B cell (primary cell): Measurements from ENCODE around the gene DRC7. TPM values are rescaled to one million over a fixed set of nuclear protein-coding genes. Genes with fewer than 3 reads are reported as not detected.

Source experiments
- ATAC-seq: fragments of 200-7000 bp; cut with Tn5 transposase; one replicate; pipeline ENCODE4 v1.10.0; 2021; ENCODE audit warnings: low read depth, mild to moderate bottlenecking, moderate number of reproducible peaks, moderate library complexity
- CTCF ChIA-PET: fragments of 350-600 bp; sonication (Branson Sonifier 250); formaldehyde crosslinking; loops from one replicate; lab custom pipeline; 2021; ENCODE audit warnings: antibody characterized with exemption, inconsistent platforms; lab: Charles Lee
- POLR2A ChIA-PET: fragments of 350-600 bp; sonication (Branson Sonifier 250); formaldehyde crosslinking; loops from one replicate; lab custom pipeline; 2021; ENCODE audit warnings: antibody characterized with exemption; lab: Charles Lee
- DNase-seq: peaks from one replicate; pipeline ENCODE4 v3.0.0; 2013
- H2AFZ ChIP-seq: 2 replicates; pipeline ENCODE4 v1.6.1; 2012; ENCODE audit warnings: mild to moderate bottlenecking, low read depth, low read length; ENCODE audit not compliant: insufficient read depth, poor library complexity, severe bottlenecking
- H3K27ac ChIP-seq, 2 donors: 1 replicate in 1 of 2; 2 replicates in 1 of 2; pipeline ENCODE4 v1.5.1; 2012 to 2013; ENCODE audit warnings: low read length in 2 of 2, mild to moderate bottlenecking in 2 of 2, moderate library complexity in 1 of 2
- H3K27me3 ChIP-seq, 4 experiments: fragments of 200-600 bp in 1 of 4; sonication (generic) in 1 of 4; replicated peaks in 1 of 4; 1 replicate in 2 of 4; 2 replicates in 2 of 4; pipeline versions ENCODE4 v1.6.1 to v1.7.0; 2013 to 2016; ENCODE audit warnings: low read length in 3 of 4, mild to moderate bottlenecking in 2 of 4, mixed read lengths in 1 of 4, moderate library complexity in 1 of 4; ENCODE audit not compliant: insufficient read depth in 4 of 4, control insufficient read depth in 3 of 4; ENCODE audit errors: control extremely low read depth in 1 of 4
- H3K36me3 ChIP-seq, 2 experiments: replicated peaks in 1 of 2; 1 replicate in 1 of 2; 2 replicates in 1 of 2; pipeline versions ENCODE4 v1.6.1 to v1.7.1; 2013; ENCODE audit warnings: low read length in 1 of 2; ENCODE audit not compliant: insufficient read depth in 2 of 2, control insufficient read depth in 1 of 2; ENCODE audit errors: control extremely low read depth in 1 of 2, extremely low read depth in 1 of 2
- H3K4me1 ChIP-seq, 2 donors: fragments of 200-600 bp in 1 of 2; sonication (generic) in 1 of 2; 1 replicate in 1 of 2; 2 replicates in 1 of 2; pipeline versions ENCODE4 v1.5.1 to v1.6.1; 2013 to 2017; ENCODE audit warnings: low read length in 2 of 2; ENCODE audit not compliant: control insufficient read depth in 2 of 2, insufficient read depth in 2 of 2
- H3K4me2 ChIP-seq: replicated peaks from 2 replicates; pipeline ENCODE3; 2012; ENCODE audit warnings: mild to moderate bottlenecking, low read depth, low read length; ENCODE audit not compliant: poor library complexity, severe bottlenecking
- H3K4me3 ChIP-seq, 5 experiments: fragments of 200-600 bp in 1 of 5; sonication (generic) in 1 of 5; 1 replicate in 3 of 5; 2 replicates in 2 of 5; pipeline versions ENCODE4 v1.5.1 to v1.7.0; 2011 to 2016; ENCODE audit warnings: low read length in 4 of 5, mild to moderate bottlenecking in 4 of 5, low read depth in 2 of 5, control low read depth in 1 of 5, moderate library complexity in 1 of 5; ENCODE audit not compliant: insufficient read depth in 1 of 5; ENCODE audit errors: control extremely low read depth in 1 of 5, extremely low read depth in 1 of 5
- H3K79me2 ChIP-seq: fragments of 200-600 bp; sonication (generic); one replicate; pipeline ENCODE4 v1.6.0; 2016; ENCODE audit warnings: low read length; ENCODE audit not compliant: control insufficient read depth, insufficient read depth
- H3K9ac ChIP-seq: fragments of 200-600 bp; sonication (generic); 2 replicates; pipeline ENCODE4 v1.6.1; 2017; ENCODE audit warnings: mild to moderate bottlenecking, low read length, moderate library complexity
- H3K9me3 ChIP-seq, 3 donors: one replicate each; pipeline versions ENCODE4 v1.6.1 to v1.7.1; 2013; ENCODE audit warnings: low read length in 2 of 3; ENCODE audit not compliant: control insufficient read depth in 2 of 3, insufficient read depth in 1 of 3; ENCODE audit errors: control extremely low read depth in 1 of 3
- H4K20me1 ChIP-seq: 2 replicates; pipeline ENCODE4 v1.6.0; 2012; ENCODE audit warnings: mild to moderate bottlenecking, low read length; ENCODE audit not compliant: insufficient read depth, control insufficient read depth, poor library complexity, severe bottlenecking
- H3K27ac Mint-ChIP-seq: one replicate; pipeline ENCODE4 v1.8.0; 2021; ENCODE audit warnings: mixed read lengths
- H3K27me3 Mint-ChIP-seq: one replicate; pipeline ENCODE4 v1.8.0; 2021; ENCODE audit warnings: mixed read lengths
- H3K4me1 Mint-ChIP-seq: one replicate; pipeline ENCODE4 v1.8.0; 2021; ENCODE audit warnings: mixed read lengths
- H3K4me3 Mint-ChIP-seq: one replicate; pipeline ENCODE4 v1.8.0; 2021; ENCODE audit warnings: mixed read lengths
- H3K9me3 Mint-ChIP-seq: one replicate; pipeline ENCODE4 v1.8.0; 2022; ENCODE audit warnings: mixed read lengths; ENCODE audit not compliant: insufficient read depth
- CTCF ChIP-seq: fragments of 200-600 bp; IDR thresholded peaks from one replicate; pipeline ENCODE4 v1.8.0; 2022; ENCODE audit warnings: antibody characterized with exemption, mild to moderate bottlenecking
- EZH2 ChIP-seq: IDR thresholded peaks from 2 replicates; pipeline ENCODE4 v1.6.1; 2012; ENCODE audit warnings: borderline replicate concordance, low read depth, mild to moderate bottlenecking, moderate library complexity, low read length; ENCODE audit not compliant: insufficient read depth, poor library complexity, severe bottlenecking
- WGBS: methylation state at CpG from one replicate; pipeline ENCODE4 v1.1.5; 2013; ENCODE audit warnings: missing lambda C conversion rate; ENCODE audit not compliant: insufficient coverage; 5-methylcytosine and 5-hydroxymethylcytosine counted together
- intact Hi-C: fragments of 100-400 bp; cut with micrococcal nuclease; formaldehyde crosslinking; loops from one replicate; pipeline ENCODE4 v1.10.0; 2022
- polyA plus RNA-seq: library from polyadenylated mRNA; depleted of rRNA; stranded (reverse); fragments of >200 nt; gene quantifications from 2 replicates; pipeline ENCODE4 v1.2.3, GENCODE V29; 2012
- total RNA-seq, 2 donors: library from RNA; stranded (reverse); fragments of 120-200 nt in 1 of 2; gene quantifications; 1 replicate in 1 of 2; 2 replicates in 1 of 2; pipeline versions ENCODE4 v1.2.3 to v1.2.4, GENCODE V29; 2013 to 2022

DRC7 gene
- total and polyA plus RNA-seq, 2 donors (not counting 1 experiment from before 2014, with no cell fraction given) = 0.12 to 0.22 TPM

DNA sequence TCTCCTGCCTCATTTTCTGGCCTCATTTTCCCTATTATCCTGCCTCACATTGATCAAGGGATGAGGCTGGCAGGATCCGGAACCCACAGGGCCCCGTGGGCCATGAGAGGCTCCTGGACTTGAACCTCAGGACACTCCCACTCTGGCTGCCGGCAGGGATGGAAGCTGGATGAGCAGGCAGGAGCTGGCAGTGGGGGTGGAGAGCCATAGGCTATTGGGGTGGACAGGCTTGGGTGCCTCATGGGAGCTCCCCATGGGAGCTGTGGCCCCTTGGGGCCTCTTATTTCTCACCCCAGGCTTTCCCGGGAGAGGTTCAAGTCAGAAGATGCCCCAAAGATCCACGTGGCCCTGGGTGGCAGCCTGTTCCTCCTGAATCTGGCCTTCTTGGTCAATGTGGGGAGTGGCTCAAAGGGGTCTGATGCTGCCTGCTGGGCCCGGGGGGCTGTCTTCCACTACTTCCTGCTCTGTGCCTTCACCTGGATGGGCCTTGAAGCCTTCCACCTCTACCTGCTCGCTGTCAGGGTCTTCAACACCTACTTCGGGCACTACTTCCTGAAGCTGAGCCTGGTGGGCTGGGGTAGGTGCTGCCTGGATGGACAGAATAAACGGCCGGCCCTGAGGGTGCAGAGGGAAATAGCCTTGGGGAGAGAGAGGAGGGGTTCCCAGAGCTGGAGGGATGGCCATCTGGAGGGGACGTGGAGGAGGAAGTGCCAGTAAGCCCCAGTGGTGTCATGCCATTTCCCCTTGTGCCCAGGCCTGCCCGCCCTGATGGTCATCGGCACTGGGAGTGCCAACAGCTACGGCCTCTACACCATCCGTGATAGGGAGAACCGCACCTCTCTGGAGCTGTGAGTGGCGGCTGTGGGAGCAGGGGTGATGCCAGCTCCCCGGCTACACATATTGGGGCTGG is 10.7 kb upstream of the DRC7 start:
- Histone ChIP-seq H3K9ac (no peak overlapping the region), H3K4me3 (no peak overlapping the region), H3K9me3 (no peaks in the 10 kb centered on the region), H3K36me3 (no peaks in the 10 kb centered on the region), H3K27me3 (no peaks in the 10 kb centered on the region), H3K79me2 (no peaks in the 10 kb centered on the region), H3K4me2 (no peak overlapping the region), H2AFZ (no peak overlapping the region), H3K4me1 (peaks cover 0 to 4% of the 10 kb centered on the region in 2 donors), H4K20me1 (no peaks in the 10 kb centered on the region), H3K27ac (no peak overlapping the region)
- no peak for DNase-seq
- H3K27me3 Mint-ChIP-seq = peaks cover 3% of the 10 kb centered on the region
- CTCF ChIA-PET = no interaction called here
- no peaks in the 10 kb centered on the region for H3K9me3 Mint-ChIP-seq
- no peak overlapping the region for H3K4me3 Mint-ChIP-seq
- TF ChIP-seq CTCF = no peak
- POLR2A ChIA-PET = no interaction called here
- WGBS = 89% methylated on average over 15 of the region's 18 CpGs
- no peak overlapping the region for H3K27ac Mint-ChIP-seq
- intact Hi-C loops = no loop called here
- H3K4me1 Mint-ChIP-seq = no peaks in the 10 kb centered on the region
- ATAC-seq = no peak

DNA sequence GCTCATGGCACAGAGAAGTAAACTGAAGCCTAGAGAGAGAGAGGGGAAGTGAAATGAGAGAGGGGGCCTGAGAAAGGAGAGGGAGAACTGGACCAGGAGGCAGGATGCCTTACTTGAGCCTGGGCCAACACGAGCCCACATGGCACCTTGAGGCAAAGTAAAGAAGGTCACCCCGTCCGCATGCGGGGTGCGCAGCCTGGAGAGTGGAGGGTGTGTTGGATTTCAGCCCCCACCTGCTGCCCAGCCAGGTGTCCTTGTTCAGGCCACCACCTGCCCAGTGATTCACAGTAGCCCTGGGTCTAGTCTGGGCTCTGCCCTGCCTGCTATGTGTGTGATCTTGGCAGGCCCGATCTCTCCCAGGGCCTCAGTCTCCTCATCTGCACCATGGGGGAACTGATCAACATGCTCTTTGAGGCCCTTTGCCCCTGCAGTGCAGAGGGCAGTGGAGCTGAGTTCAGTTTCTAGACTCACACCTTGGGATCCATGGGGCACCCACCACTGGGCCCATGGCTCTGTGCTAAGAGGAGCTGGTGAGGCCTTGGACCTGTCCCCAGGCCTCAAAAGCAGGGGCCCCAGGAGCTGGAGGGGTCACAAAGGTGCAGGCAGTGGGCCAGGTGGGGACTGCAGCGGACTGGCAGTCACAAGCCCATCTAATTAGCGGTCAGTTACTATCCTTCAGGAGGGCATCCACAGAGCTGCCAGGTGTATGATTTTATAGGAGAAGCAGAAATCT is 9.8 kb upstream of the DRC7 start:
- ATAC-seq = no peak
- intact Hi-C loops = no loop called here
- peaks cover 8% of the 10 kb centered on the region for H3K4me1 Mint-ChIP-seq
- H3K27me3 Mint-ChIP-seq = peaks cover 3% of the 10 kb centered on the region
- peaks cover 8 to 9% of the 10 kb centered on the region in 2 donors for H3K4me1 ChIP-seq
- TF ChIP-seq EZH2 = no peak
- no peak for TF ChIP-seq CTCF
- WGBS = 97% methylated on average over 7 of the region's 8 CpGs
- no peaks in the 10 kb centered on the region for H3K79me2 ChIP-seq
- H3K27ac Mint-ChIP-seq = no peak overlapping the region
- H3K9me3 ChIP-seq = no peaks in the 10 kb centered on the region
- no peaks in the 10 kb centered on the region for H4K20me1 ChIP-seq
- H3K9me3 Mint-ChIP-seq = no peaks in the 10 kb centered on the region
- H3K9ac ChIP-seq = no peak overlapping the region
- H2AFZ ChIP-seq = no peak overlapping the region
- no peak for DNase-seq
- no peak overlapping the region for H3K4me3 Mint-ChIP-seq
- POLR2A ChIA-PET = no interaction called here
- H3K27me3 ChIP-seq = no peaks in the 10 kb centered on the region
- no peak overlapping the region for H3K4me3 ChIP-seq
- CTCF ChIA-PET = no interaction called here
- no peak overlapping the region for H3K27ac ChIP-seq
- no peaks in the 10 kb centered on the region for H3K36me3 ChIP-seq
- no peak overlapping the region for H3K4me2 ChIP-seq
